GM19240 (cell line): Measurements from ENCODE around the gene ELK3.

Experiments
- DNase-seq: peaks from one replicate; pipeline ENCODE4 v3.0.0; 2011; ENCODE audit warnings: low spot score; ENCODE audit not compliant: insufficient read length

Gene ELK3

DNA sequence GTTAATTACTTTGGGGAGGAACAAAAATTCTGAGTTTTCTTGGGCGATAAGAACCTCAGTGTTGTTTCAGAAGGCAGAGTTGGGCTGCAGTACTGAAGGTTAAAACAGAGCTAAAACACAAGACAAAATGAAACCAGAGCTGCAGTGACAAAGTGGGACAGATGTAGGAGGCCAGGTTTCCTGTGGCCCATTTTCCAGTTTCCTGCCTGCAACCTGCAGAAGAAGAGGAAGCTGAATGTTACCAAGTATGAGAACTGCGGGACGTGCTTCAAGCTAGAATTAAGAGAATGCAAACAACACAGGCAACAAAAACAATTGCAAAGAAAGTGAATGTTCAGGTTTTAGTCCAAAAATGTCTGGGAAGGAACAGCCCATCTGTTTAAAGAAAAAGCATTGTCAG lies 17.8 kb downstream of the ELK3 start:
- DNase-seq, result no peak

DNA sequence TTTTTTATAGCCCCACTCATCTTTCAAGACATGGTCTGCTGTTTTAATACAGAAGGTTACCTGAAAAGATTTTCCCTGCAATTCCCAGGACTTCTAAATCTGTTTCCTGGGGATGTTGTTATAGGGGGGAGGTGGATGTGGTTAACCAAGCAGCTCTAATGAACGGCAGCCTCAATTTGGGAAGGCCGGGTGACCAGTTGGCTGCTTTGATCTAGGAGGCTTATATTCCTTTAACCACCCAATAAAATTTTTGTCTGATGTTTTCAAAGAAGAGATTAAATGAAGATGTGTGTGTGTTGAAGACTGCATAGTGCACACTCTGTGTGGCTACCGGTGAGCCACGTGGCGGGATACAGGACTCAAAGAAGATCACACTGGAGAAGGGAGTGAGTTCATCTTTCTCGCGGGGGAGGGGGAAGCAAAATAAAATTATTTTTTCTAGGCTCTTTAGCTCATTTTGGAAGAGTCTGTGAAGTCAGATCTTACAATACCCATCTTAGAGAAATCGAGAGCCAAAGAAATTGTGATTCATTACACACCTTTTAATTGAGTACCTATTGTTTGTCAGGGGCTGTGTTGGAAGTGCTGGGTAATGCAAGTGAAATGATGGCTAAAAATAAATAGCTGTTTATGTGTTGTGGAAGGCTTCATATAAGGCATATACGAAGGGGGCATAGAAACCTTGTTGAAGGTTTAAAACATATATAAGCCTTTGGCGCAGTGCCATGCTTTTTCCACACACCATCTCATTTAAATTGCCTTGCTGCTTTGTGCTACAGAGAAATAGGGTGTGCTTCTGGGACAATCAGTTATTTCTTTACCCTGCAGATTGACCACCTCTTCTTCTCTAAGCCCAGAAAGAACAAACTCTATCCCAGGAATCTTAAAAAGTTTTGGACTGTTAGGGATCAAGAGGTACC lies 18.5 kb downstream of the ELK3 start:
- no peak for DNase-seq

DNA sequence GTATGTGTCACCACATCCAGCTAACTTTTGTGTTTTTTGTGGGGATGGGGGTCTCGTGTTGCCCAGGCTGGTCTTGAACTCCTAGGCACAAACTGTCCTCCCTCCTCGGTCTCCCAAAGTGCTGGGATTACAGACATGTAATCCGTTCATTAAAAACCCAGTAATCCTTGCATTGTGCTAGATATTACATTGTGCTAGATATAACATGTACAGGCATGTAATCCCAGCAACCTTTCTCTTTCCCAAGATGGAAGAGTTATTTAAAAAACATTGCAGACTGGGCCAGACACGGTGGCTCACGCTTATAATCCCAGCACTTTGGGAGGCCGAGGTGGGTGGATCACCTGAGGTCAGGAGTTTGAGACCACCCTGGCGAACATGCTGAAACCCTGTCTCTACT lies 19.7 kb downstream of the ELK3 start:
- DNase-seq, result no peak

DNA sequence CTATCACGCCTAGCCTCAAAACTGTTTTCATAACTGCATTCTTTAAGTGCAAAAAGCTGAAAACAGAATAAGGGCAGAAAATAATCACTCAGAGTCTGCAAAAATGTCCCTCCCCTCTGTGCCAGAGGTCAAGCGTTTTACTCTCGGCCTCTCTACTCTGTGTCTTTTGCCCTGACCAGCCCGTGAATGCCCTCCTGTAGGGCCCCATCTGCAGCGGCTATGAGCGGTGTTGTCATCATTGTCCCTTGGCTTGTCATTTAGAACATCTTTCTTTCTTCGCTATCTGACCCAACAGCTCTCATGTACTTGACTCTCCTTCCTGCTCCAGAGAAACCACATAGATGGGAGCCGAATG lies 21.7 kb downstream of the ELK3 start:
- no peak for DNase-seq

DNA sequence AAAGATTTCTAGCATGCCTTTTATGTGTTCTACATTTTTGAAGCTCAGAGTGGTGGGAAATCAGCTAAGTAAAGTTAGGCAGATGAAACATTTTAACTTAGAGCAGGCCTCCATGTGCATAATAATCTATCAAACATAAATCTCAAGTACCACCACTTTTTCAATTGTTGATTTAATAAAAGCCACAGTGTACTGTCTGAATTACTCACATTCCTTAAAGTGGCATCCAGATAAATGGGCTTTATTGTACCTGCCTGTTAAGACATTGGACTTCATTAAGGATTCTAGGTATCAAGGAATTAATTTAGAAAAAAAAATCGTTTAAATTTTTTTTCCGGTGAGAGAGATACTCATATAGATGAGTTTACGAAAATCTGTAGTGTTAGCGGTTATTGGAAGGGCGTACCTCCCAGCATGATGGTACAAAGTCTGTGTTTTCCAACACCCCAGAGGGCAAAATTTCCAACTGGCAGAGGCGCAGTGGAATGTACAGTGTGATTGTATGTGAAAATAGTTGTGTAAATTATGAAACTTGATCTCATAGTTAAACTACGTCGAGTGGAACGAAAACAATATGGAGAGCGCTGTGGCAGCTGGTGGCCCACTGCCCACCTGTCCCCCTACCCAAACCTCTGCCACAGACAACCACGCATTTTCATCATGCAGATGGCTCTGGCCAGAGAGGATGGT lies 25.0 kb downstream of the ELK3 start:
- no peak for DNase-seq

DNA sequence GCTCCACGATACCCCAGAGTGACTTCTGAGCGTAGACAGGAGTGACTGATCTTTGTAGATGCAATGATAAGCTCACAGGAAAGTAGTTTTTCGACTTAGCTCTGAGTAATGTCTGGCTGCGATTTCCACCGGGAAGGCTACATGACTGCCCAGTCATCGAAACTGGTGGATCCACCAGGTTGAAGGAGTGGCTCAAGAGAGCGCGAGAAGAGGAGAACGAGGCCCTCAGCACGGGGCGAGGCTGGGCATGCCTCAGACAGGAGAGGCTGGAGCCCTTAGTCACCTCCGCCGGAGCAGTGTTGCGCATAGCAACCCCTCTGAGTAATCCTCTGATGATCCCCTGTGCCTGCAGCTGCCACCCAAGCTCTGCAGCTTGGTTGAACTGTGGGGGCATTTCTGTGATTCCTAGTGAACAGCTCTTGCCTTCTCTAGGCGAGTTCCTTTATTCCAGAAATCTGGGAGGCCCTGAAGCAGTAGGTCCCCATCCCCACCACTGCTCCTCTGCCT lies 25.6 kb downstream of the ELK3 start:
- DNase-seq, result no peak

DNA sequence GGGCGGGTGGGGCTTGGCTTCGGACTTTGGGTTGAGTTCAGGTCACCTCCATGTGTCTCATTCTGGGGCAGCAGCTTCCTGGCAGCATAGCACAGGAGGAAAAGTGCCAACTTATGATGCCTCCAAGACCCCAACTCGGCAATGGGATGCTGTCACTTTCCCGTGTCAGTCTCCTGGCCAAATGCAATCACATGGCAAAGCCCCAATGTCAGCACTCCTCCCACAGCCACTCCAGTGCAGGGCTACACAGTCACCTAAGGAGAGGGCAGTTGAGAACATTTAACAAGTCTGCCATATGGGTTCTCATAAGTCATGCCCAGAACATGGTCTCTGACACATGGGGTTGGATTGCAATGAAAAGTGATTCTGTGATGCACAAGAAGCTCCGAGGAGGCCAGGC lies 26.7 kb downstream of the ELK3 start:
- no peak for DNase-seq

DNA sequence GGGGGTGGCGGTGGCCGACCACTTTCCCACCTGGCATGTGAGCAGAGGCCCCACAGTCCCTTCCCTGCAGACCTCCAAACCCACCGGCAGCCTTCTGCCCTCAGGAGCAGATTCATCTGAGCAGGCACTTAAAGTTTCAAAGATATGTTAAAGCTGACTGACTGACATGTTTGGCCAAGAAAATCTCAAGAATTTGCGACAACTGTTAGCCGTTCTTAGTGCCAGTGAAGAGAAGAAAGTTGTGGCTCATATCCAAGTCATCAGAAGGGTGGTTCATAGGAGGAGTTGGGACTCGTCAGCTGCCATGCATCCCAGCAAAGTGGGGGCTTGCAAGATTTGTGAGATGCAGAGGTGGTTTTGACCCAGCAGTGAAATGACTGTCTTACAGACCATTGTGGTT lies 27.2 kb downstream of the ELK3 start:
- DNase-seq, result no peak

DNA sequence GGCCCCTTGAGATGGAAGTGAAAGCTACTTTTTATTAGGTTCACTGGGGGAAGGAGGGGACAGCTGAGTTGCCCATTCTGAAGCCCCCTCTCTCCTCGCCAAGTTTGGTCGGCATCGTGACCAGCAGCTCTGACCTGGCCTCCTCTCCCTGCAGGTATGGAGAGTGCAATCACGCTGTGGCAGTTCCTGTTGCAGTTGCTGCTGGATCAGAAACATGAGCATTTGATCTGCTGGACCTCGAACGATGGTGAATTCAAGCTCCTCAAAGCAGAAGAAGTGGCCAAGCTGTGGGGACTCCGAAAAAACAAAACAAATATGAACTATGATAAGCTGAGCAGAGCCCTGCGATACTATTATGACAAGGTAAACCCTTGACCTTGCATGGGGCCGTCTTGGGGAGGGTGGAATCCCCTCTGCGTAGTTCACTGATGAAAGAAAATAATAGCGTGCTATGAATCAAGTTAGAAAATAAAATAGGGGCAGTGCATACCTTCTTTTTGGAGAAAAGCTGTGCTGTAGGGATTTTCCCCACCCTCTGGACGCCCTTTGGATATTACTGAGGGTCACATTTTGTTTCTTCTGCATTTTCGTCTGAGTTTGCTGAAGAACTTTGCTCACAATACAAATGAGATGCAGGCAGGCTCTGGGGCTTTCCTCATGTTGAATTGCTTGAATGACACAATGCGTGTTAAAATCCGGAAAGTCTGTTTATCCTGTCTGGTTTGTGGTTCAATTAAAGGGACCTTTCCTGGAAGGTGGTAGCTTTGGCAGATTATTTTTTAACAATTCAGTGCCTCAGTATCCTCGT lies 29.4 kb downstream of the ELK3 start:
- no peak for DNase-seq

DNA sequence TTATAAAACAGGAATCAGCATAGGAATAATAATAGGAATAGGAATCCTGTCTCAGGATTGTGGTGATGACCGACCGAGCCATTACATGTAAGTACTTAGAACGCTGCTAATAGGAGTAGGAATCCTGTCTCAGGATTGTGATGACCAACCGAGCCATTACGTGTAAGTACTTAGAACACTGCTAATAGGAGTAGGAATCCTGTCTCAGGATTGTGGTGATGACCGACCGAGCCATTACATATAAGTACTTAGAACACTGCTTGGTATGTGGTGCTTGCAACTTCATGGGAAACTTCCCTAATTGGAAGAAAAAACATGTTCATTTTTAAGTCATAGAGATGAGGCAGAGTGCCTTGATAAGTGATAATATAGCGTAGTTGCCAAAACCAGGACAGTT lies 30.0 kb downstream of the ELK3 start:
- DNase-seq, result no peak

DNA sequence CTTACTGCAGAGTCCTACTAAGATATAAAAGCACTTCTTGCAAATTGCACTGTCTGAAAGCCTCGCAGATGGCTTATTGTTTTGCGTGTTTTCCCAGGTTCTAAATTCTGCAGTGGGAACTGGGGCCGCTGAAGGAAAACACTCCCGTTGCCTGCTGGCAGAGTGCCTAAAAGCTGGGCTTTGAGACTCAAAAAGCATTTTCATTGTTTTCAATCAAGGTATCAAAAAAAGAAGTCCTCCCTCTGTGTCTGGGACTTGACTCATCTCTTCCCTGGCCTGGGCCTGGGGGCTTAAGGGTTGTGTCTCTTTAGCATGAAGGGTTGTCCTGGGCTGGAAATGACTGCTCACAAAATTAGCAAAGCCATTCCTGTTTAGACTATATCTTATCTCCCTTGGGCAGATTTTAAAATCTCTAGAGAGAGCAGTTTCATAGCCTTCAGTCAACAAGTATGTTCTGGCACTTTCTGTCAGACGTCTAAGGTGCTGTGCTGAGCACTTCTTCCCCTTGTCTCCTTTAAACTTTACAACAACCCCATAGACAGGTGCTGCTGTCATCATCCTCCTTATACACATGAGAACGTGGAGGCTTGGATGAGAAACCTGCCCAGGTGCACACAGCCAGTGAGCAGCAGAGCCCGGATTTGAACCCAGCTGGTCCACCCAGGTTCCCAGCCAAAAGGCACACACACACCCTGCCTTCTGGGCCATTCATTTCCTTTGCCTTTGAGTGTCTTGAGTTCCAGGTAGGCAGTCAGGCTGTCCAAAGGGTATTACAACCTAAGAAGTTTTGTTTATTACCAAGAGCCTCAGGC lies 31.1 kb downstream of the ELK3 start:
- no peak for DNase-seq

DNA sequence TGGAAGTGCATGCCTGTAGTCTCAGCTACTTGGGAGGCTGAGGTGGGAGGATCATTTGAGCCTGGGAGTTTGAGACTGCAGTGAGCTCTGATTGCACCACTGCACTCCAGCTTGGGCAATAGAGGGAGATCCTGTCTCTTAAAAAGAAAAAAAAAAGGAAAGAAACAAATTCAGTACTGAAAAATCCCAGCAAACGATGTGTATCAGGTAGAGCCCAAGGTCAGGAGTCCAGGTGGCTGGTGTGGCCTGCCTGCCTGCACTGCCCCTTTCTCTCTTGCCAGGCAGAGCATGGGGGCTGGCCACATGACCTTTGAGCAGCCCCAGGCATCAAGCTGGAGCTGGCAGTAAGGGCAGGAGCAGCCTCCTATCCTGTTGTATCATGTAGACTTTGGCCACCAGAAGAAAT lies 31.8 kb downstream of the ELK3 start:
- DNase-seq, result no peak

DNA sequence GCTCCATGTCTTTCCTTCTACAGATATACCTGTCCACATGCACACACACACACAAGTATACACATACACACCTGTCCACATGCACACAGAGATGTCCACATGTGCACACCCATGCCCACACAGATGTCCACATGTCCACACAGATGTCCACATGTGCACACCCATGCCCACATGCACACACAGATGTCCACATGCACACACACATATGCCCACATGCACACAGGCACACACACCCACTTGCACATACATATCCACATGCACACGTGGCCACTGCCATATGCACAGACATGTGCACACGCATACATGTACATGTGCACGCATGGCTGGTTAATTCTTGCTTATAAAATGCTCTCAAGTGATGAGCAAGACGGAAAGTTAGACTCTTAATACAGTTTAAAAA lies 32.2 kb downstream of the ELK3 start:
- DNase-seq, result no peak

DNA sequence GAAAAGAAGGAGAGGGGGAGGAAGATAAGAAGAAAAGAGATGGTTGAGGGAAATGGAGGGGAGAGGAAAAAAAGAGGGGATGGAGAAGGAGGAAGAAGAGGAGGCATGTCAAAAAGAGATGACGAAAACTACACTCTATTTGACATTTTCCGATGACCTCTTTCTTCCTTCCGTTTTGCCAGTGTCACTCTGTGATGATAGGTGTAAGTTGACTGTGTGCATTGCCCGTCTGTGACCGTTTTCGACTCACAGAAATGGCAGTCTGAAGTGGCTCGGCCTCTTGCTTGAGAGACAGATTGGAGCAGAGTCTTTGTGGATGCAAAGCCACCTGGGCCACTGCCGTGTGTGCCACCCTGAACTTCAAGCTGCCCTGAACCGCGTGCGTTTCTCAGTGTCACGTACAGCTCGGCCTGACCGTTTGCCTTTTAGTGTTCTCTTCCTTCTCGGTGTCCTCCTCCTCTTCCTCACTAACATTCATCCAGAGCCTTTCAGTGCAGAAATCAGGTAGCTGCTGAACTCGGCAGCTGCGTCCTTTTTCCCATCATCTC lies 32.7 kb downstream of the ELK3 start:
- no peak for DNase-seq

DNA sequence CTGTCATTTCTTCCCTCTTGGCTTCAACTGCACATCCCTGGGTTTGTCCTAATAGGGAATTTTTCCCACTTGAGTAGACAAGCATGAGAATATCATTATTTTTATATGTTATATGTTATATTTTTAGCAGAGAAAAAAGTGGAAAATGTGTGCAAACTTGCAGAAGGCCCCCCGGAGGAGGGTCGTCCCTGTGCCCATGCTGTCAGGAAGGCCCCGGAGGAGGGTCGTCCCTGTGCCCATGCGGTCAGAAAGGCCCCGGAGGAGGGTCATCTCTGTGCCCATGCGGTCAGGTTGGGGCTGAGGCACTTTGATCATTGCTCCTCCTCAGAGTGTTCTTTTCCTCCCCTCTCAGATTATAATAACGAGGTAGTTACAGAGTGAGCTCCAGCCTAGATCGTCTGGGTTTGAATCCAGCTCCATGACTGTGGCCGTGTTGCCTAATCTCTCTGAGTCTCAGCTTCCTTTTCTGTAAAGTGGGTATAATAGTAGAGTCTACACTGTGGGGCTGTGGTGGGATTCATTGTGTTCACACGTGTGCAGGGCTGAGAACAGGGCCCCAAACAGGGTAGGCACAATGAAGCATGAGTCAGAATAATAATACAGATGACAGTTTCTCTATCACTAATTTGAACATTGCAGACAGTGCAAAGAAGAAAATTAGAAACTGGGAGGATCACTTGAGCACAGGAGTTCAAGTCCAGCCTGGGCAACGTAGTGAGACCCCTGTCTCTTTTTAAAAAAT lies 33.4 kb downstream of the ELK3 start:
- no peak for DNase-seq

DNA sequence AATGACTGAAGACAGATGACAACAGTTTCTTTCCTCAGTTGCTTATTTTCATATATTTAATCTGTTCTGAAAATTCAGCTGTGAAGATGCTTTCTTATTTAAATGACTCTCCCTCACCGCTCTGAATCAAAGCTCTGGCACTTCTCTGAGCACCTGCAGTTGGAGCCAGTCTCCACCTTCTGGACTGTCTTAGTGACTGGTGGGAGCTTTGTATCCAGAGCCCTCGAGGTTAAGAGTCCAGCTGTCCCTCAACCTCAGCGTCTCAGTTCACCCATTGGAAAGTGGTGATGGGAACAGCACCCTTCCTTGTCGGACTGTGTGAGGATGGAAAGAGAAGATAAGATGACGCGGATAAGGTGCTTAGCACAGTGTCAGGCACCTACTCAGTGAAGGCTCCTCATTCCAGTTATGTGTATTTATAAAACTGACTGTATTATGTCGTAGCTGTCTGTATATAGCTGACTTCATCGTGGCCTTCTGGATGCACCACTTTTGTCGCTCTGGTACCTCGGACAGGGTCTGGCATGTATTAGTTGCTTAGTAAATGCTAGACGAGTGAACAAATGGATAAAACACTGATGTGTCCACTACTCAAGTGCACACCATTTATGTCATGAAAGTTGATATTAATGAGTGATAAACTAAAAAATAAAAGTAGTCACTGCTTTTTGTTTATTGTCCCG lies 34.5 kb downstream of the ELK3 start:
- DNase-seq, result no peak

DNA sequence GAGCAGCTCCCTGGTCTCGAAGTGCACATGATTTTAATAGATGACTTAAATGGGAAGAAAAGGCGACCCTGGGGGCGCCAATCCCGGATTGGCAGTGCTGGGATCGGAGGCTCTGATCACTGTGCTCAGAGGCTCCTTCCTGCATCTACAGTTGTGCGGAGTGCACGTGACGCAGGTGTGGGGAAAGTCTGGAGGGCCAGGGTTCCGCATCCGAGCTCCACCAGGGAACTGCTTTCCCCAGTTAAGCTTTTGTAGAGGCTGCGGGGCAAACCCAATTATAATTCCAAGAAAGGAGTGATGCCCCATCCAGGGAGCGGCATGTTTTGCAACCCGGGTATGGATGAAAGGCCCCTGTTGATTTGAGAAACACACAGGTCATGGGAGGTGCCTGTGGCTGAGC lies 36.5 kb downstream of the ELK3 start:
- no peak for DNase-seq

DNA sequence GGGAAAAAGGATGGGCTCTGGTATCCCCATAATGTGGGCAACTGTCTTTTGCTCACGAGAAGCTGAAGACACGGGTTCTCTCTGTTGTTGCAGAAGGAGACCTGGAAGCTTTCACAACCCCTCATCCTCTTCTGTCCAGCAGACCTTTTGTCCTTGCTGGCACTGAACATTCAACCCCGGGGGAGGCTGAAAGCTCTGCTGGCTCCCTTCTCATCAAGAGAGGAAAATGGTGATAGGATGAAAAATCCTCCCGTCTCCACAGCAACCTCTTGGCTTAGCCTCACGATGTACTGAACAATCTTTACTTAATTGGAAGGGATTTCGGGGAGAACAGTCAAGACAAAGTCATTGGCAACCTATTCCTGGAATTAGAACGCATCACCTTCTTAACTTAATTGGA lies 39.0 kb downstream of the ELK3 start:
- DNase-seq, result no peak

DNA sequence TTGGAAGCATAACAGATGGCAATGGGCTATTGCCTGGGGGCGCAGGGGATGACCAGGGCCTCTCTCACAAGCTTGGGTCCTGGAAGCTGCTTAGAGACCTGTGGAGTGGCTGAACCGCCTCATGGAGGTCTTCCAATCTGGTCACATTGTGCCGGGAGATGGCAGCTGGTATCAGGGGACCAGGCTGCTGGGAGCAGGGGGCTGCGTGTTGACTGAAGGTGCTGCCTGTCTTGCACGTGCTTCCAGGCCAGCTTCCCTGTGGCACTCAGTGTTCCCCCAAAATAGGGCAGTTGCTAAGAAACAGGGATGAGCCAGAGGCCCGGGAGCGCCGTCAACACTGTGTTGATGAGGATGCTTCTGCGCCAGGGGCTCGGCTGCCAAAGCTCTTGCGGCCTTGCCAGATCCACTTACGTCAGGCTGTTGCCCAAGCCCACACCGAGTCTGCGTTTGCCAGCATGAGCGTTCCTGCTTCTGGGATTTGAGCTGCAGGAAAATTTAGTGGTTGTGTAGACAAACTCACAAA lies 39.8 kb downstream of the ELK3 start:
- DNase-seq, result no peak
